H1 (cell line): ENCODE results near the gene TSPAN17. TPM values are rescaled to one million over a fixed set of nuclear protein-coding genes. Genes with fewer than 3 reads are reported as not detected.

Experiments used
- CTCF ChIA-PET: fragments of 300-600 bp; sonication (Branson Sonifier 250); formaldehyde crosslinking; loops from one replicate; lab custom pipeline; 2021; ENCODE audit not compliant: partially characterized antibody; lab: Charles Lee
- POLR2A ChIA-PET: fragments of 300-600 bp; sonication (Branson Sonifier 250); formaldehyde crosslinking; loops from one replicate; lab custom pipeline; 2021; ENCODE audit warnings: inconsistent platforms; ENCODE audit not compliant: partially characterized antibody; lab: Charles Lee
- DNase-seq, 2 experiments: peaks; one replicate each; pipeline versions ENCODE4 v3.0.0 to v3.0.0-alpha.2; 2010 to 2022; ENCODE audit warnings: low spot score in 2 of 2, low read depth in 1 of 2, mixed read lengths in 1 of 2
- FAIRE-seq: peaks from 2 replicates; lab custom pipeline; 2011; peaks lifted over from hg19 to GRCh38; lab: Jason Lieb, UNC
- H2AFZ ChIP-seq: 2 replicates; pipeline ENCODE4 v1.8.1; 2012; ENCODE audit warnings: low read length, inconsistent platforms
- H2AK5ac ChIP-seq: 2 replicates; pipeline ENCODE4 v1.6.1; 2013; ENCODE audit warnings: low read depth, low read length
- H2BK120ac ChIP-seq: replicated peaks from 2 replicates; pipeline ENCODE3; 2013; ENCODE audit warnings: low read depth, low read length, inconsistent platforms
- H2BK12ac ChIP-seq: 2 replicates; pipeline ENCODE4 v1.6.1; 2013; ENCODE audit warnings: low read depth, low read length
- H2BK15ac ChIP-seq: 2 replicates; pipeline ENCODE4 v1.6.1; 2013; ENCODE audit warnings: low read length
- H2BK20ac ChIP-seq: 2 replicates; pipeline ENCODE4 v1.6.1; 2013; ENCODE audit warnings: low read length
- H2BK5ac ChIP-seq: 2 replicates; pipeline ENCODE4 v1.6.1; 2013; ENCODE audit warnings: low read depth, low read length
- H3K14ac ChIP-seq: 2 replicates; pipeline ENCODE4 v1.6.1; 2013; ENCODE audit warnings: inconsistent platforms; ENCODE audit not compliant: insufficient read length
- H3K18ac ChIP-seq: 2 replicates; pipeline ENCODE4 v1.6.1; 2013; ENCODE audit warnings: low read length; ENCODE audit errors: extremely low read depth
- H3K23ac ChIP-seq: 2 replicates; pipeline ENCODE4 v1.6.1; 2013; ENCODE audit warnings: inconsistent platforms; ENCODE audit not compliant: insufficient read length
- H3K23me2 ChIP-seq: 2 replicates; pipeline ENCODE4 v1.6.1; 2013; ENCODE audit warnings: low read depth, low read length
- H3K27ac ChIP-seq: 2 replicates; pipeline ENCODE4 v1.6.1; 2011; ENCODE audit warnings: low read depth, low read length, inconsistent platforms
- H3K27me3 ChIP-seq, 4 experiments: replicated peaks in 1 of 4; 1 replicate in 1 of 4; 2 replicates in 3 of 4; pipeline versions ENCODE4 v1.6.1 to v1.8.1; 2011 to 2013; ENCODE audit warnings: low read length in 3 of 4, mild to moderate bottlenecking in 3 of 4, inconsistent platforms in 2 of 4, mixed read lengths in 2 of 4, moderate library complexity in 1 of 4; ENCODE audit not compliant: control insufficient read depth in 3 of 4, insufficient read depth in 3 of 4; ENCODE audit errors: extremely low read depth in 1 of 4
- H3K36me3 ChIP-seq, 4 experiments: 2 replicates each; pipeline versions ENCODE4 v1.6.1 to v1.8.1; 2011 to 2013; ENCODE audit warnings: mild to moderate bottlenecking in 4 of 4, low read length in 3 of 4, moderate library complexity in 2 of 4, control low read depth in 1 of 4, inconsistent platforms in 1 of 4; ENCODE audit not compliant: insufficient read depth in 4 of 4, control insufficient read depth in 2 of 4
- H3K4ac ChIP-seq: replicated peaks from 2 replicates; pipeline ENCODE3; 2013; ENCODE audit warnings: low read length, low read depth, mixed read lengths, inconsistent platforms; ENCODE audit not compliant: insufficient read length
- H3K4me1 ChIP-seq, 4 experiments: replicated peaks in 1 of 4; 1 replicate in 1 of 4; 2 replicates in 3 of 4; pipeline versions ENCODE4 v1.6.1 to v1.8.1; 2011 to 2013; ENCODE audit warnings: low read length in 3 of 4, inconsistent platforms in 2 of 4, mixed read lengths in 1 of 4; ENCODE audit not compliant: insufficient read depth in 4 of 4, control insufficient read depth in 3 of 4
- H3K4me2 ChIP-seq, 2 experiments: 2 replicates each; pipeline versions ENCODE4 v1.6.1 to v1.8.1; 2011 to 2013; ENCODE audit warnings: low read depth in 2 of 2, low read length in 2 of 2, control low read depth in 1 of 2, inconsistent platforms in 1 of 2, mild to moderate bottlenecking in 1 of 2; ENCODE audit not compliant: insufficient read depth in 1 of 2
- H3K4me3 ChIP-seq, 4 experiments: fragments of 200-600, 300-600 bp in 1 of 4; sonication (generic), shearing (Covaris generic), sonication (Bioruptor Twin) in 1 of 4; 2 replicates each; pipeline versions ENCODE4 v1.5.1 to v1.8.1; 2011 to 2016; ENCODE audit warnings: low read length in 4 of 4, low read depth in 3 of 4, control low read depth in 2 of 4, inconsistent platforms in 2 of 4, mild to moderate bottlenecking in 2 of 4, mixed read lengths in 1 of 4, moderate library complexity in 1 of 4; ENCODE audit not compliant: insufficient read depth in 2 of 4; ENCODE audit errors: extremely low read depth in 1 of 4
- H3K56ac ChIP-seq: replicated peaks from 2 replicates; pipeline ENCODE3; 2013; ENCODE audit warnings: low read depth, mild to moderate bottlenecking, mixed read lengths, low read length, inconsistent platforms; ENCODE audit not compliant: insufficient read length
- H3K79me1 ChIP-seq: 2 replicates; pipeline ENCODE4 v1.6.1; 2013; ENCODE audit warnings: low read depth, low read length, control low read depth
- H3K79me2 ChIP-seq, 2 experiments: 2 replicates each; pipeline versions ENCODE4 v1.6.1 to v1.8.1; 2012 to 2013; ENCODE audit warnings: low read length in 2 of 2, mild to moderate bottlenecking in 2 of 2, inconsistent platforms in 1 of 2; ENCODE audit not compliant: insufficient read depth in 2 of 2, control insufficient read depth in 1 of 2
- H3K9ac ChIP-seq, 4 experiments: replicated peaks in 1 of 4; 1 replicate in 1 of 4; 2 replicates in 3 of 4; pipeline versions ENCODE4 v1.6.1 to v1.8.1; 2011 to 2013; ENCODE audit warnings: low read depth in 3 of 4, low read length in 3 of 4, control low read depth in 2 of 4, mild to moderate bottlenecking in 2 of 4, moderate library complexity in 2 of 4, inconsistent platforms in 1 of 4; ENCODE audit errors: extremely low read depth in 1 of 4
- H3K9me3 ChIP-seq, 2 experiments: 2 replicates each; pipeline versions ENCODE4 v1.6.1 to v1.8.1; 2012 to 2013; ENCODE audit warnings: mild to moderate bottlenecking in 2 of 2, moderate library complexity in 2 of 2, control low read depth in 1 of 2, inconsistent platforms in 1 of 2, low read depth in 1 of 2, low read length in 1 of 2, mixed read lengths in 1 of 2; ENCODE audit not compliant: insufficient read depth in 2 of 2
- H4K20me1 ChIP-seq, 2 experiments: replicated peaks in 1 of 2; 2 replicates each; pipeline versions ENCODE3 to v1.8.1; 2011 to 2013; ENCODE audit warnings: inconsistent platforms in 2 of 2, low read length in 2 of 2, mild to moderate bottlenecking in 1 of 2; ENCODE audit not compliant: insufficient read depth in 2 of 2, control insufficient read depth in 1 of 2
- H4K5ac ChIP-seq: 2 replicates; pipeline ENCODE4 v1.6.1; 2013; ENCODE audit warnings: low read length, low read depth, mixed read lengths, inconsistent platforms; ENCODE audit not compliant: insufficient read length
- H4K8ac ChIP-seq: 2 replicates; pipeline ENCODE4 v1.8.0; 2013; ENCODE audit warnings: mild to moderate bottlenecking, moderate library complexity, low read length, inconsistent platforms; ENCODE audit not compliant: insufficient read depth; ENCODE audit errors: extremely low read depth
- H4K91ac ChIP-seq: replicated peaks from 2 replicates; pipeline ENCODE3; 2013; ENCODE audit warnings: low read length, mixed read lengths, inconsistent platforms; ENCODE audit not compliant: insufficient read length
- BACH1 ChIP-seq: IDR thresholded peaks from 2 replicates; pipeline ENCODE4 v1.6.1; 2012; ENCODE audit warnings: low read length, improper control_type of control experiment
- EZH2 ChIP-seq: fragments of 200-600 bp; sonication (generic); IDR thresholded peaks from 2 replicates; pipeline ENCODE4 v1.7.1; 2012; ENCODE audit warnings: low read depth, mild to moderate bottlenecking, moderate library complexity, low read length, inconsistent platforms; ENCODE audit not compliant: severe bottlenecking
- SIN3A ChIP-seq, 2 experiments: IDR thresholded peaks in 1 of 2; conservative IDR thresholded peaks in 1 of 2; 2 replicates each; pipeline ENCODE4 v1.6.1; 2011 to 2012; ENCODE audit warnings: low read length in 2 of 2, improper control_type of control experiment in 1 of 2, low read depth in 1 of 2, mild to moderate bottlenecking in 1 of 2
- SRF ChIP-seq: IDR thresholded peaks from 2 replicates; pipeline ENCODE4 v1.6.1; 2011; ENCODE audit warnings: mild to moderate bottlenecking, low read depth, low read length, moderate library complexity
- WGBS, 2 experiments: shearing (Covaris generic) in 1 of 2; methylation state at CpG; one replicate each; pipeline versions ENCODE4 v1.1.6 to v1.1.7; 2013 to 2015; ENCODE audit warnings: low lambda C conversion rate in 2 of 2, mixed read lengths in 2 of 2, inconsistent platforms in 1 of 2, low coverage in 1 of 2, missing lambda C conversion rate in 1 of 2; ENCODE audit not compliant: insufficient replicate concordance in 2 of 2, insufficient coverage in 1 of 2, insufficient read length in 1 of 2; ENCODE audit errors: extremely low coverage in 1 of 2, missing lambda C conversion rate in 1 of 2; 5-methylcytosine and 5-hydroxymethylcytosine counted together
- polyA plus RNA-seq, 7 experiments: library from polyadenylated mRNA; depleted of rRNA in 3 of 7; stranded (reverse) in 5 of 7; unstranded in 2 of 7; fragments of >200 nt in 5 of 7; fragments of 200-250 nt in 2 of 7; gene quantifications; 1 replicate in 5 of 7; 2 replicates in 1 of 7; 4 replicates in 1 of 7; pipeline versions ENCODE4 v1.2.1 to v1.2.3, GENCODE V29; 2011 to 2013; ENCODE audit warnings: missing spikeins in 2 of 7, mixed read lengths in 2 of 7
- total RNA-seq: library from RNA; stranded (reverse); fragmentation: NEBNext Ultra II Directional; extraction: Animal tissue kit (Norgen Biotek cat#: 25700); gene quantifications from 2 replicates; pipeline ENCODE4 v1.2.1, GENCODE V29; 2021

TSPAN17 gene
- total and polyA plus RNA-seq, 2 of the 8 experiments (the other 6 are each of a cell fraction or from before 2014, with no cell fraction given): 41.5 to 53.7 TPM

GRCh38 chr5:176608937-176609723 is 38.2 kb upstream of the TSPAN17 start:
- WGBS, 2 experiments: 44% methylated on average over 32 of the region's 46 CpGs; no CpG with 5 or more reads in 1 of the 2 experiments
- Histone ChIP-seq H3K4me1 (peaks cover 0 to 8% (median 5%) of the 10 kb centered on the region in 4 experiments; a peak in 5 of 7 replicates), H2BK20ac (peak overlapping the region; percentile 61; the same call in 1 of the 2 replicates), H4K20me1 (peaks cover 5 to 8% of the 10 kb centered on the region in 2 experiments), H2BK5ac (peak overlapping the region; percentile 71; the same call in 1 of the 2 replicates), H3K36me3 (no peaks in the 10 kb centered on the region), H3K18ac (peak overlapping the region; percentile 90), H3K79me2 (no peaks in the 10 kb centered on the region), H3K14ac (no peak overlapping the region), H2AK5ac (peak overlapping the region; percentile 98; the same call in 1 of the 2 replicates), H4K8ac (peak overlapping the region; percentile 83), H3K79me1 (no peaks in the 10 kb centered on the region), H3K4me3 (peak overlapping the region; percentile 46 to 70 (median 65)), H3K4me2 (peak overlapping the region; percentile 87 to 94), H2BK120ac (no peak overlapping the region), H4K5ac (no peak overlapping the region), H2AFZ (no peak overlapping the region), H3K9ac (peak overlapping the region in 3 of 4 experiments; percentile 57 to 76 (median 63); a peak in 6 of 7 replicates), H3K27ac (no peak overlapping the region), H2BK15ac (peak overlapping the region; percentile 75; the same call in 1 of the 2 replicates), H3K23ac (no peak overlapping the region), H3K9me3 (no peaks in the 10 kb centered on the region), H3K56ac (peak overlapping the region; percentile 2), H3K27me3 (peaks cover 0 to 14% (median 10%) of the 10 kb centered on the region in 4 experiments; a peak in 5 of 7 replicates), H4K91ac (peak overlapping the region; percentile 79), H2BK12ac (peak overlapping the region; percentile 84; the same call in 1 of the 2 replicates), H3K4ac (peak overlapping the region; percentile 8), H3K23me2 (peaks cover 8% of the 10 kb centered on the region)
- FAIRE-seq (no peak), DNase-seq (no peak)
- ChIA-PET POLR2A (interaction anchor here (1.2 to 1.5 kb wide), 2 partner anchors 12 to 74 kb away, joined by 3 read pairs; no protein-coding TSS in a partner anchor), CTCF (interaction anchor here (0.8 to 6.0 kb wide), 4 partner anchors 11 to 31 kb away, joined by 3 to 37 read pairs (median 14); no protein-coding TSS in a partner anchor)
- no peak for TF ChIP-seq EZH2
- TF ChIP-seq SRF: no peak
- TF ChIP-seq BACH1: peak; percentile 25; the same call in 1 of the 2 replicates
- 0 out of 4 replicates have a peak, but pooled peaks of 1 of the 2 experiments have one; percentile 4 for TF ChIP-seq SIN3A (conservative IDR thresholded peaks at IDR 0.05 in 1 of 2, IDR thresholded peaks at IDR 0.05 in 1 of 2; ENCODE audit: low read depth in 1 of 2, low read length in 2 of 2)
